SK-N-SH (cell line): ENCODE data around the gene CCNG1. TPM values are rescaled to one million over a fixed set of nuclear protein-coding genes. Genes with fewer than 3 reads are reported as not detected.

Source experiments
- CTCF ChIA-PET: fragments of 300-600, 350-600 bp; formaldehyde crosslinking; extraction: SDS; loops from one replicate; lab custom pipeline; 2021; lab: Yijun Ruan, JAX
- POLR2A ChIA-PET: fragments of 350-600 bp; sonication (Branson Sonifier 250); formaldehyde crosslinking; extraction: SDS; loops from one replicate; lab custom pipeline; 2020; ENCODE audit warnings: antibody characterized with exemption, inconsistent platforms; lab: Yijun Ruan, JAX
- DNase-seq: peaks from one replicate; pipeline ENCODE4 v3.0.0; 2012
- H2AFZ ChIP-seq: fragments of 200-600 bp; sonication (generic); 2 replicates; pipeline ENCODE4 v1.8.1; 2016; ENCODE audit warnings: antibody characterized with exemption, mild to moderate bottlenecking, low read depth
- H3F3A ChIP-seq: fragments of 200-600 bp; sonication (generic); replicated peaks from 2 replicates; pipeline ENCODE3; 2016; ENCODE audit warnings: antibody characterized with exemption, mild to moderate bottlenecking; ENCODE audit not compliant: insufficient read depth
- H3K27ac ChIP-seq, 2 experiments: fragments of 200-500 bp in 1 of 2; fragments of 200-600 bp in 1 of 2; sonication (Bioruptor generic) in 1 of 2; sonication (generic), shearing (Covaris generic) in 1 of 2; 2 replicates each; pipeline versions ENCODE4 v1.5.1 to v1.6.1; 2014 to 2016; ENCODE audit warnings: low read depth in 2 of 2, inconsistent platforms in 1 of 2, low read length in 1 of 2, mild to moderate bottlenecking in 1 of 2, mixed read lengths in 1 of 2
- H3K27me3 ChIP-seq: fragments of 200-600 bp; sonication (generic), shearing (Covaris generic); 2 replicates; pipeline ENCODE4 v1.6.1; 2016; ENCODE audit warnings: mixed run types; ENCODE audit not compliant: insufficient read depth
- H3K36me3 ChIP-seq, 2 experiments: fragments of 200-500 bp in 1 of 2; fragments of 200-600 bp in 1 of 2; sonication (Bioruptor generic) in 1 of 2; sonication (generic) in 1 of 2; replicated peaks in 1 of 2; 2 replicates each; pipeline versions ENCODE3 to v1.5.1; 2014 to 2016; ENCODE audit warnings: low read length in 1 of 2, mild to moderate bottlenecking in 1 of 2; ENCODE audit not compliant: insufficient read depth in 2 of 2, control insufficient read depth in 1 of 2
- H3K4me1 ChIP-seq, 2 experiments: fragments of 200-500 bp in 1 of 2; fragments of 200-600 bp in 1 of 2; sonication (Bioruptor generic) in 1 of 2; sonication (generic), shearing (Covaris generic) in 1 of 2; 2 replicates each; pipeline versions ENCODE4 v1.5.1 to v1.6.1; 2014 to 2016; ENCODE audit warnings: low read depth in 1 of 2, low read length in 1 of 2, mixed run types in 1 of 2; ENCODE audit not compliant: insufficient read depth in 2 of 2, control insufficient read depth in 1 of 2
- H3K4me2 ChIP-seq: fragments of 200-600 bp; sonication (generic), shearing (Covaris generic); 2 replicates; pipeline ENCODE4 v1.6.1; 2017; ENCODE audit warnings: mixed run types
- H3K4me3 ChIP-seq, 2 experiments: fragments of 200-500 bp in 1 of 2; fragments of 200-600 bp in 1 of 2; sonication (Bioruptor generic) in 1 of 2; sonication (generic), shearing (Covaris generic) in 1 of 2; 2 replicates each; pipeline versions ENCODE4 v1.5.1 to v1.8.1; 2014 to 2016; ENCODE audit warnings: low read depth in 2 of 2, inconsistent platforms in 1 of 2, low read length in 1 of 2, mild to moderate bottlenecking in 1 of 2, mixed read lengths in 1 of 2, moderate library complexity in 1 of 2
- H3K79me2 ChIP-seq: fragments of 200-600 bp; sonication (generic); 2 replicates; pipeline ENCODE4 v1.8.1; 2017; ENCODE audit warnings: mild to moderate bottlenecking; ENCODE audit not compliant: insufficient read depth
- H3K9ac ChIP-seq: fragments of 200-600 bp; sonication (generic); 2 replicates; pipeline ENCODE4 v1.6.1; 2017; ENCODE audit warnings: mixed run types
- H3K9me2 ChIP-seq: fragments of 200-600 bp; sonication (generic); 2 replicates; pipeline ENCODE4 v1.6.1; 2017; ENCODE audit warnings: mixed run types
- H3K9me3 ChIP-seq: fragments of 200-600 bp; sonication (generic); 2 replicates; pipeline ENCODE4 v1.6.1; 2017; ENCODE audit warnings: mixed run types, mild to moderate bottlenecking, moderate library complexity
- H4K20me1 ChIP-seq: fragments of 200-600 bp; sonication (generic); 2 replicates; pipeline ENCODE4 v1.6.1; 2017; ENCODE audit warnings: mild to moderate bottlenecking, mixed run types; ENCODE audit not compliant: insufficient read depth
- ELF1 ChIP-seq: IDR thresholded peaks from 2 replicates; pipeline ENCODE4 v1.4.0; 2012
- EZH2phosphoT487 ChIP-seq: fragments of 200-600 bp; sonication (generic); IDR thresholded peaks from 2 replicates; pipeline ENCODE4 v1.6.1; 2017; ENCODE audit warnings: low read depth, mixed run types, mild to moderate bottlenecking, antibody characterized with exemption, moderate library complexity, borderline replicate concordance
- GABPA ChIP-seq: IDR thresholded peaks from 2 replicates; pipeline ENCODE4 v1.4.0; 2012; ENCODE audit warnings: low read depth, mild to moderate bottlenecking
- JUND ChIP-seq: IDR thresholded peaks from 2 replicates; pipeline ENCODE4 v1.4.0; 2012
- NFIC ChIP-seq: IDR thresholded peaks from 2 replicates; pipeline ENCODE4 v1.4.0; 2012; ENCODE audit warnings: borderline replicate concordance
- NRF1 ChIP-seq: IDR thresholded peaks from 2 replicates; pipeline ENCODE4 v1.6.1; 2012; ENCODE audit warnings: low read depth, mild to moderate bottlenecking, low read length
- POLR2AphosphoS5 ChIP-seq: IDR thresholded peaks from 2 replicates; pipeline ENCODE4 v1.6.1; 2012; ENCODE audit warnings: low read depth, low read length
- RAD21 ChIP-seq: IDR thresholded peaks from 2 replicates; pipeline ENCODE4 v1.6.1; 2012; ENCODE audit warnings: mild to moderate bottlenecking, low read length
- RCOR1 ChIP-seq: fragments of 150-350 bp; IDR thresholded peaks from 2 replicates; pipeline ENCODE4 v1.6.1; 2017; ENCODE audit warnings: antibody characterized with exemption, low read length
- RFX5 ChIP-seq: IDR thresholded peaks from 2 replicates; pipeline ENCODE4 v1.6.1; 2012; ENCODE audit warnings: mild to moderate bottlenecking, improper control_type of control experiment, low read length
- SIN3A ChIP-seq: IDR thresholded peaks from 2 replicates; pipeline ENCODE4 v1.6.1; 2012; ENCODE audit warnings: low read depth, mild to moderate bottlenecking, low read length, moderate library complexity, borderline replicate concordance
- WGBS: methylation state at CpG from one replicate; pipeline ENCODE4 v1.1.6; 2017; ENCODE audit warnings: low lambda C conversion rate; 5-methylcytosine and 5-hydroxymethylcytosine counted together
- polyA plus RNA-seq, 3 experiments: library from polyadenylated mRNA; depleted of rRNA; stranded (reverse); fragments of >200 nt; gene quantifications; 2 replicates each; pipeline ENCODE4 v1.2.3, GENCODE V29; 2012
- TF ChIP-seq, protein P1 (sequence below): IDR thresholded peaks from 2 replicates; pipeline ENCODE4 v1.6.1; 2012; ENCODE audit warnings: mild to moderate bottlenecking, low read depth, low read length, moderate library complexity
- TF ChIP-seq, protein P2 (sequence below): IDR thresholded peaks from 2 replicates; pipeline ENCODE4 v1.4.0; 2012; ENCODE audit warnings: low read depth, borderline replicate concordance
- TF ChIP-seq, protein P3 (sequence below): IDR thresholded peaks from 2 replicates; pipeline ENCODE4; 2012

CCNG1 gene
- polyA plus RNA-seq, 1 of the 3 experiments (the other 2 are of a cell fraction), result 49.0 TPM

DNA sequence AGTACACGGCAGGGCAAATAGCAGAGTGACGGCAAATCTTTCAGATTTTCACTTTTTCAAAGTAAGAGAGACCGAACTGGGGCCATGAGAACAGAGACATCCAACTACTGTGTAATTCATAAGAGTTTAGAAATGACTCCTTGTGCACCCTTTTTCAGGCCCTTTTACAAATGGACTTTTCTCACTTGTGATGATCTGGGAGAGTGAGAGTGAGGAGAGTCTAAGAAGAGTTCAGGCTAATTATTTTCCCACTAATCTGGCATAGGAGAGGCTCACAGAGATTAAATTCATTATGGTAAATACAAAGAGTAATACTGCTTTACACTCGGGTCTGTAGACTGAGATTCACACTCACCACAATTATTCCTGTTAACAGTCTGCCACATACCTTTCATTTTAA lies 880 bp upstream of the CCNG1 start:
- ChIA-PET CTCF (no interaction called here), POLR2A (no interaction called here)
- no peak for DNase-seq
- Histone ChIP-seq H2AFZ (peak overlapping the region; percentile 92), H3K9me2 (no peaks in the 10 kb centered on the region), H3K36me3 (peaks cover 22 to 25% of the 10 kb centered on the region in 2 experiments), H3K9ac (no peak overlapping the region; the same call in 1 of the 2 replicates), H4K20me1 (peaks cover 32% of the 10 kb centered on the region), H3K9me3 (no peaks in the 10 kb centered on the region), H3F3A (peaks cover 9% of the 10 kb centered on the region), H3K4me1 (peaks cover 12 to 24% of the 10 kb centered on the region in 2 experiments; a peak in 3 of 4 replicates), H3K79me2 (peaks cover 42% of the 10 kb centered on the region), H3K27ac (peak overlapping the region; percentile 4 to 64; a peak in 3 of 4 replicates), H3K4me3 (peak overlapping the region; percentile 48 to 98; a peak in 2 of 4 replicates), H3K4me2 (peak overlapping the region; percentile 91; the same call in 1 of the 2 replicates), H3K27me3 (no peaks in the 10 kb centered on the region)
- TF ChIP-seq EZH2phosphoT487, result no peak
- no peak for TF ChIP-seq RAD21
- TF ChIP-seq POLR2AphosphoS5, result no peak
- whole genome bisulfite sequencing, result 80% methylated on average over 4 of the region's 4 CpGs

DNA sequence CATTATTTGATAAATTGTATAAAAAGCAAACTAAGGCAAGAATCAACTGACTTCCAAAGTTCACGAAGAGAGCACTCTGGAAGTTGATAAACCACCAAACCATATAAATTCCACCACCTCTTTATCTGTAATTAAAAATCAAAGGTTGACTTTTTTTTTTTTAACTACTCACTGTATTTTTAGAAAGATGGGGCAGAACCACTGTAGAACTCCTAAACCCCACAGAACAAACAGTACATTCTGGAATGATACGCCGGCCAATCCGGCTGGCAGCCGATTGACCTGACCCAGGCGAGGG lies 435 bp upstream of the CCNG1 start:
- Histone ChIP-seq H4K20me1 (peaks cover 32% of the 10 kb centered on the region), H3F3A (peaks cover 9% of the 10 kb centered on the region), H3K9me2 (no peaks in the 10 kb centered on the region), H2AFZ (peak overlapping the region; percentile 92), H3K4me3 (peak overlapping the region; percentile 48 to 98), H3K9ac (no peak overlapping the region; the same call in 1 of the 2 replicates), H3K27ac (peak overlapping the region; percentile 4 to 64; a peak in 3 of 4 replicates), H3K36me3 (peaks cover 27 to 29% of the 10 kb centered on the region in 2 experiments), H3K4me1 (peaks cover 12 to 24% of the 10 kb centered on the region in 2 experiments; a peak in 3 of 4 replicates), H3K27me3 (no peaks in the 10 kb centered on the region), H3K9me3 (no peaks in the 10 kb centered on the region), H3K79me2 (peaks cover 46% of the 10 kb centered on the region), H3K4me2 (peak overlapping the region; percentile 91; the same call in 1 of the 2 replicates)
- 11% methylated on average over 6 of the region's 6 CpGs for WGBS
- DNase-seq, result no peak
- CTCF ChIA-PET, result interaction anchor here (1.0 kb wide), 1 partner anchor 29 kb away, joined by 3 read pairs; no protein-coding TSS in a partner anchor
- POLR2A ChIA-PET, result interaction anchor here (1.2 to 1.5 kb wide), 2 partner anchors 23 to 69 kb away, joined by 3 to 25 read pairs; partner anchors contain the start of genes HMMR, MAT2B and NUDCD2
- TF ChIP-seq, protein P1, sequence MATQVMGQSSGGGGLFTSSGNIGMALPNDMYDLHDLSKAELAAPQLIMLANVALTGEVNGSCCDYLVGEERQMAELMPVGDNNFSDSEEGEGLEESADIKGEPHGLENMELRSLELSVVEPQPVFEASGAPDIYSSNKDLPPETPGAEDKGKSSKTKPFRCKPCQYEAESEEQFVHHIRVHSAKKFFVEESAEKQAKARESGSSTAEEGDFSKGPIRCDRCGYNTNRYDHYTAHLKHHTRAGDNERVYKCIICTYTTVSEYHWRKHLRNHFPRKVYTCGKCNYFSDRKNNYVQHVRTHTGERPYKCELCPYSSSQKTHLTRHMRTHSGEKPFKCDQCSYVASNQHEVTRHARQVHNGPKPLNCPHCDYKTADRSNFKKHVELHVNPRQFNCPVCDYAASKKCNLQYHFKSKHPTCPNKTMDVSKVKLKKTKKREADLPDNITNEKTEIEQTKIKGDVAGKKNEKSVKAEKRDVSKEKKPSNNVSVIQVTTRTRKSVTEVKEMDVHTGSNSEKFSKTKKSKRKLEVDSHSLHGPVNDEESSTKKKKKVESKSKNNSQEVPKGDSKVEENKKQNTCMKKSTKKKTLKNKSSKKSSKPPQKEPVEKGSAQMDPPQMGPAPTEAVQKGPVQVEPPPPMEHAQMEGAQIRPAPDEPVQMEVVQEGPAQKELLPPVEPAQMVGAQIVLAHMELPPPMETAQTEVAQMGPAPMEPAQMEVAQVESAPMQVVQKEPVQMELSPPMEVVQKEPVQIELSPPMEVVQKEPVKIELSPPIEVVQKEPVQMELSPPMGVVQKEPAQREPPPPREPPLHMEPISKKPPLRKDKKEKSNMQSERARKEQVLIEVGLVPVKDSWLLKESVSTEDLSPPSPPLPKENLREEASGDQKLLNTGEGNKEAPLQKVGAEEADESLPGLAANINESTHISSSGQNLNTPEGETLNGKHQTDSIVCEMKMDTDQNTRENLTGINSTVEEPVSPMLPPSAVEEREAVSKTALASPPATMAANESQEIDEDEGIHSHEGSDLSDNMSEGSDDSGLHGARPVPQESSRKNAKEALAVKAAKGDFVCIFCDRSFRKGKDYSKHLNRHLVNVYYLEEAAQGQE, result no peak
- TF ChIP-seq JUND (no peak), NFIC (no peak), POLR2AphosphoS5 (no peak), NRF1 (no peak), ELF1 (no peak), RFX5 (no peak), RCOR1 (no peak), SIN3A (no peak), GABPA (no peak)
- TF ChIP-seq, protein P2, sequence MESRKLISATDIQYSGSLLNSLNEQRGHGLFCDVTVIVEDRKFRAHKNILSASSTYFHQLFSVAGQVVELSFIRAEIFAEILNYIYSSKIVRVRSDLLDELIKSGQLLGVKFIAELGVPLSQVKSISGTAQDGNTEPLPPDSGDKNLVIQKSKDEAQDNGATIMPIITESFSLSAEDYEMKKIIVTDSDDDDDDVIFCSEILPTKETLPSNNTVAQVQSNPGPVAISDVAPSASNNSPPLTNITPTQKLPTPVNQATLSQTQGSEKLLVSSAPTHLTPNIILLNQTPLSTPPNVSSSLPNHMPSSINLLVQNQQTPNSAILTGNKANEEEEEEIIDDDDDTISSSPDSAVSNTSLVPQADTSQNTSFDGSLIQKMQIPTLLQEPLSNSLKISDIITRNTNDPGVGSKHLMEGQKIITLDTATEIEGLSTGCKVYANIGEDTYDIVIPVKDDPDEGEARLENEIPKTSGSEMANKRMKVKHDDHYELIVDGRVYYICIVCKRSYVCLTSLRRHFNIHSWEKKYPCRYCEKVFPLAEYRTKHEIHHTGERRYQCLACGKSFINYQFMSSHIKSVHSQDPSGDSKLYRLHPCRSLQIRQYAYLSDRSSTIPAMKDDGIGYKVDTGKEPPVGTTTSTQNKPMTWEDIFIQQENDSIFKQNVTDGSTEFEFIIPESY, result no peak
- TF ChIP-seq, protein P3, sequence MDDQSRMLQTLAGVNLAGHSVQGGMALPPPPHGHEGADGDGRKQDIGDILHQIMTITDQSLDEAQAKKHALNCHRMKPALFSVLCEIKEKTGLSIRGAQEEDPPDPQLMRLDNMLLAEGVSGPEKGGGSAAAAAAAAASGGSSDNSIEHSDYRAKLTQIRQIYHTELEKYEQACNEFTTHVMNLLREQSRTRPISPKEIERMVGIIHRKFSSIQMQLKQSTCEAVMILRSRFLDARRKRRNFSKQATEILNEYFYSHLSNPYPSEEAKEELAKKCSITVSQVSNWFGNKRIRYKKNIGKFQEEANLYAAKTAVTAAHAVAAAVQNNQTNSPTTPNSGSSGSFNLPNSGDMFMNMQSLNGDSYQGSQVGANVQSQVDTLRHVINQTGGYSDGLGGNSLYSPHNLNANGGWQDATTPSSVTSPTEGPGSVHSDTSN, result no peak
